T-helper 1 cell treated with Interleukin-12 subunit alpha and Interleukin-12 subunit beta and Interleukin-4 antibody, amounts not matched to agents 30 μg/mL and 1 μg/mL, for 36 hours (primary cell): ENCODE measurements around the gene PLA2R1.
"Not testable (repeated sequence)": the region's sequence is repeated elsewhere in the genome, so short reads cannot be mapped to it uniquely, and the experiment has no call there.

Experiments used
- H3K27ac Mint-ChIP-seq: one replicate; pipeline ENCODE4 v1.8.0; 2021; ENCODE audit warnings: mild to moderate bottlenecking, mixed read lengths
- H3K27me3 Mint-ChIP-seq: one replicate; pipeline ENCODE4 v1.8.0; 2021; ENCODE audit warnings: low read depth, mixed read lengths
- H3K36me3 Mint-ChIP-seq: one replicate; pipeline ENCODE4 v1.8.0; 2021; ENCODE audit warnings: low read depth, mixed read lengths
- H3K4me1 Mint-ChIP-seq: one replicate; pipeline ENCODE4 v1.8.0; 2021; ENCODE audit warnings: low read depth, mixed read lengths
- H3K4me3 Mint-ChIP-seq: one replicate; pipeline ENCODE4 v1.8.0; 2021; ENCODE audit warnings: mild to moderate bottlenecking, moderate library complexity, mixed read lengths
- H3K9me3 Mint-ChIP-seq: one replicate; pipeline ENCODE4 v1.8.0; 2021; ENCODE audit warnings: mixed read lengths

PLA2R1 gene

DNA sequence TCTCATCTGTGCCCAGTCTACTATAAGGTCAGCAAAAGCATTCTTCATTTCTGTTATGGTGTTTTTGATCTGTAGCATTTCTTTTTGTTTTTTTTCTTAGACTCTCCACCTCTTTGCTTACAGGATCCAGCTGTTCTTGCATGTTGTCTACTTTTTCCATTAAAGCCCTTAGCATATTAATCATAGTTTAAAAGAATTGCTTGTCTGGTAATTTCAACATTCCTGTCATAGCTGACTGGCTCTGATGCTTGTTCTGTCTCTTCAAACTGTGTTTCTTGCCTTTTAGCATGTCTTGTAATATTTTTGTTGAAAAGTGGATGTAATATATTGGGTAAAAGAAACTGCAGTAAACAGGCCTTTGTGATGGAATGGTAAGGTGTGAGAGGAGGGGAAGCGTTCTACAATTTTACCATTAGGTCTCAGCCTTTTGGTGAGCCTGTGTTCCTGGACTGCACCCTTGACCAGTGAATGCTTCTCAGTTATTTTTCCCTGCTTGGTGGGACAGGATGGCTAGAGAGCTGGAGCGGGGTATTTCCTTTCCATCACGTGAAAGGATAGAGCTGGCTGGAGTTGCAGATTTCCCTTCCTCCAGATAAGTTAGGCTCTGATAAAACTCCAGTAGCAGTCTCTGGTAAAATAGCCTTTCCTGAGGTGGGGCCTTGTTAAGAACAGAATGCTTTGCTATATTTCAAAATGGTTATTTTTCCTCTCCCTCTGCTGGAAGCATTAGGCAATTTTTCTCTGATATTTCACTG lies 65.4 kb downstream of the PLA2R1 start:
- H3K4me3 Mint-ChIP-seq, result no peak overlapping the region
- H3K9me3 Mint-ChIP-seq, result no peaks in the 10 kb centered on the region
- no peak overlapping the region for H3K27ac Mint-ChIP-seq
- no peaks in the 10 kb centered on the region for H3K36me3 Mint-ChIP-seq
- no peaks in the 10 kb centered on the region for H3K4me1 Mint-ChIP-seq
- peaks cover 33% of the 10 kb centered on the region for H3K27me3 Mint-ChIP-seq

DNA sequence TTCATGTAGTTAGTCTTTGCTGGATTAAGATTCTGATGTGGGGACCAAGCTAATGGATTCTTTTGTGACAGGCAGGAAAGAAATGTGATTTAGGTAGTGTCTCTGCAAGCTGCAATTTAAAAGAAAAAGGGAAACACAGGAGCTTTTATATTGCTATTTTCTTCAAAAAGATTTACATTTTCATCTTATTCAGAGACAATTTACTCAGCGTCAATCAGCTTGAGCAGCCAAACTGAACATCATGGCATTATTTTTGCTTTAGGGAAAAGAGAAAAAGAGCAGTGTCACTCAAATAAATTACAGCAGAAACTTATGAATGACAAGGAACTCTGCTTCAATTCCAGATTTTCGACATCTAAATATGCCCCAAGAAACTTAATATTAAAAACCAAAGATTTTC lies 67.4 kb downstream of the PLA2R1 start:
- Mint-ChIP-seq H3K36me3 (no peaks in the 10 kb centered on the region), H3K4me3 (no peak overlapping the region), H3K9me3 (no peaks in the 10 kb centered on the region), H3K4me1 (no peaks in the 10 kb centered on the region), H3K27me3 (peaks cover 26% of the 10 kb centered on the region), H3K27ac (no peak overlapping the region)

DNA sequence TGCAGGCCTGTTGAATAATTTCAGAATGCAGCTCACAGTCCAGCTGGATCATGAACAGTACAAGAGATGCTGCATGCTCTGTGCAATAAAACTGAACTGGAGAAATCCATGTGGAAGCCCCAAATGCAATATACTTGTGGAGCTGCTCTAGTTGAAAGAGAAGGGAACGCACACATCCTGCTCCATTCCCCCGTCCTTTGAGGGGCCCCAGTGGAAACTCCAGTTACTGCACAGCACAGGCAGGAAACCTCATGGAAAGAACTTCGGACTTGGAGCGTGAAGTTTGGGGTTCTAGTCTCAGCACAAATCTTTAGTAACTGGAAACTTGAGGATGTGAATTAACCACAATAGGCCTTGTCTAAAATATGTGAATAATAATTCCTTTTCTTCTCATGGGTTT lies 73.2 kb downstream of the PLA2R1 start:
- H3K9me3 Mint-ChIP-seq, result no peaks in the 10 kb centered on the region

DNA sequence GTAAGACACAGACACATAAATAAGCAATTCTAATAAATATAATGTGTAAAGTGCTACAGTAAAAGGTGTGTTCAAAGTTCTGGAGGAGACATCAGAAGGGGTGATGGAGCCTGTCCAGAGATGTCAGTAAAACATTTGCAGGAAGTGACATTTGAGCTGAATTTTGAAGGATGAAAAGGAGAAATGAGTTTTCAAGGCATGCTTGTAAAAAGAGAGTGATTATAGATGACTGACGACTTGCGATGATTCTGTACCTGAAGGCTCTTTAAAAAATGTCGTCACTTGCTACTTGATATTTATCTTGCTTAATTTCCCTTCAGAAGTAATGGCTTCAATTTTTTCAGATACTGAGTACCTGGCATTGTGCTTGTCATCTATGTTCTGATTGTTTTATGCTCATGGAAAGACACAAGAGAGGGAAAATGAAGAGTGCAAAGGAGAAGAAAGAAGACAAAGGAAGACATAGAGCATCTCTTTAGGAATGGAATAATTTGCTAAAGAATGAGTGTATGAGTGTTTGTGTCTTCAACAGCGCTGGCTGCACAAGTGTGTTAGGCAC lies 73.9 kb downstream of the PLA2R1 start:
- no peak overlapping the region for H3K4me3 Mint-ChIP-seq
- no peak overlapping the region for H3K27ac Mint-ChIP-seq
- no peaks in the 10 kb centered on the region for H3K36me3 Mint-ChIP-seq
- peaks cover 3% of the 10 kb centered on the region for H3K27me3 Mint-ChIP-seq
- H3K4me1 Mint-ChIP-seq, result no peaks in the 10 kb centered on the region
- H3K9me3 Mint-ChIP-seq, result no peaks in the 10 kb centered on the region

More for the DNA sequence above, 73.2 kb downstream of the PLA2R1 start:
- no peak overlapping the region for H3K27ac Mint-ChIP-seq
- peaks cover 7% of the 10 kb centered on the region for H3K27me3 Mint-ChIP-seq
- no peak overlapping the region for H3K4me3 Mint-ChIP-seq
- no peaks in the 10 kb centered on the region for H3K36me3 Mint-ChIP-seq
- H3K4me1 Mint-ChIP-seq, result no peaks in the 10 kb centered on the region

DNA sequence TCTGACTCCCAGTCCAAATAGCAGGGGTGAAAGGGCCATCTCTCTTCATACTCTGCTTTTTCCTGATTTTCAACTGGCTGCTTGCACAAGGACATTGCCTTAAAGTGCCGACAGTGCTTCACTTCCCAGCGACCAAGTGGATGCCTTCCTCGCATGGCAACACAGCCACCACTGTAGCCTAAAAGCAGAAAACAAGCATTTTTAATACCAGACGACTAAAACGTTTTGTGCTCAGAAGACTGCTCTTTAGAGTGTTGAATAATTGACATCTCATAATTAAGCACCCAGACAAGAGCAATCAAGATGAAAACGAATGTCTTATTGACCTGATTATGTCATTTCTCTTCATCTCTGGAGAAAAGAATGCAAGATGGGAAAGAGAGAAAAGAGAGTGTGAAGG lies 75.2 kb downstream of the PLA2R1 start:
- Mint-ChIP-seq H3K27ac (no peak overlapping the region), H3K36me3 (no peaks in the 10 kb centered on the region), H3K4me1 (no peaks in the 10 kb centered on the region), H3K27me3 (peaks cover 3% of the 10 kb centered on the region), H3K4me3 (no peak overlapping the region), H3K9me3 (no peaks in the 10 kb centered on the region)

DNA sequence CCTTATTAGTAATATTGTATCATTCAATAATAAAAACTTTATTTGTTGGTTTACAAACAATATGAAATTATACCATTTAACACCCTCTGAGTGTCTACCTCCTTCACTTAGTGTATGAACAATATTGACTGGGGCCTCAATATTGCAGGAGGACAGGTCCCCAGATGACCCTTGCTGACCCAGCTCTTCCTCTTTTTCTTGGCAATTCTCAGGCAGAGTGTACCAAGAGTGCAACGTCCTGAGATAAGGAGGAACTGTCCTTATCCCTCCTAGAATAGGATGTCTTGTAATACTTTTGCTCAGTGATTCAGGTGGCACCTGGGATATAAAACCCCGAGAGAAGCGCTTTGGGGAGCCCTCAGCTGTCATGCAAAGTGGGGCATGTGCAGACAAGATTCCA lies 76.8 kb downstream of the PLA2R1 start:
- Mint-ChIP-seq H3K27me3 (peaks cover 9% of the 10 kb centered on the region), H3K4me1 (no peaks in the 10 kb centered on the region), H3K27ac (no peak overlapping the region), H3K9me3 (no peaks in the 10 kb centered on the region), H3K4me3 (no peak overlapping the region), H3K36me3 (no peaks in the 10 kb centered on the region)

DNA sequence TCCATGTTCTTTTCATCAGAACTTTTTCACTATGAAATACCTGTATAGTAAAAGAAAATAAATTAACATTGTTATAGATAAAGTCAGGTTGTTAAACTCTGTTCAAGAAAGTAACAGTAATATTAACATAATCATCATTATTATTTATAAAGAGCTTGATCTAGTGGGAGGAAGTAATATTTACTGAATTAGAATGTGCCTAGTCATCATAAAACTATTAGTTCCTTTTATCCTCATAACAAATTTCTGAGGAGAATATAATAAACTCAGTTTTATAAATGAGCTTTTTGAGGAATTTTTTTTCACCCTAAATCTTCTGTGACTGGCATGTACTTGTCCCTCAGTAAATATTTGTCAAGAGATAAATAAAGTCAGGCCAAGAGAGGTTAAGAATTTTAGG lies 78.4 kb downstream of the PLA2R1 start:
- Mint-ChIP-seq H3K36me3 (no peaks in the 10 kb centered on the region), H3K27ac (no peak overlapping the region), H3K4me3 (no peak overlapping the region), H3K27me3 (peaks cover 9% of the 10 kb centered on the region), H3K4me1 (no peaks in the 10 kb centered on the region), H3K9me3 (no peaks in the 10 kb centered on the region)

DNA sequence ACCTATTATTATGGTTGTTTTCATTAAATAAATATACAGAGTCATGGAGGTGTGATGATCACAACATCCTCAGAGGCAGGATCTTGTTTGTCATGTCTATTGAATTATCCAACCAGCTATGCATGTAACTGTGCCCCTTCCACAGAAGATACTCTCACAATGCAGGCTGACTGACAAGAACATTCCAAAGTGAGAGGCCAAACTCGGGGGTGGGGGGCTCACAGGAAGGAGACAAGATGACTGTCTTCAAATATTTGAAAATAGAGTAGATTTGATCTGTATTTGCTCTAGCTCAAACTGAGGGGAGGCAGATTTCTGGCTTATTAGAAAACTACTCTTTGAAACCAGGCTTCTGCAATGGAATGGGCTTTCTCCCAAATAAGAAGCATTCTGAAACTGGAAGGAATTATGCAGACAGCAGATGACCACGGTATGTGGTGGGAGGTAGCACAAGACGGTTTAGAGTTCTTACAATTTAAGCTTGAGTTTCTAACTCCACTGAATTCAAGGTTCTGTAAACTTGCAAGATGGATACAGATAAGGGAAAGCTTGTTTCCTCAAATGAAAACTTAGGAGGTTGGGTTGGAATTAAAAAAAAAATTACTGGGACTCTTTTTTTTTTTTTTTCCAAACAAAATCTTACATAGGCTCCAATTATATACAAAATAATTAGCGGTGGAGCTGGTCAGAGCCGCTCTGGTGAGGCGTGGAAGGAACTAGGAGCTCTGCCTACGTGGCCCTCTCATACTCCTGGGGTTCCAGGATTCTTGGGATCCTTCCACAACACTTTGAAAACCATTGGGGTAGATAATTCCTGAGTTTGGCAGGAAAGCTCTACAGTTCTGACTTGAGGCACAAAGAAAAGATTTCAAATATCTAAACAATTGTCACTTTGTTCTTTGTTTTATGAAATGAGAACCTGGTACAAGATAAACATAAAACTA lies 79.3 kb downstream of the PLA2R1 start:
- Mint-ChIP-seq H3K4me3 (no peak overlapping the region), H3K36me3 (no peaks in the 10 kb centered on the region), H3K27ac (no peak overlapping the region), H3K9me3 (no peaks in the 10 kb centered on the region), H3K4me1 (no peaks in the 10 kb centered on the region), H3K27me3 (peaks cover 14% of the 10 kb centered on the region)

DNA sequence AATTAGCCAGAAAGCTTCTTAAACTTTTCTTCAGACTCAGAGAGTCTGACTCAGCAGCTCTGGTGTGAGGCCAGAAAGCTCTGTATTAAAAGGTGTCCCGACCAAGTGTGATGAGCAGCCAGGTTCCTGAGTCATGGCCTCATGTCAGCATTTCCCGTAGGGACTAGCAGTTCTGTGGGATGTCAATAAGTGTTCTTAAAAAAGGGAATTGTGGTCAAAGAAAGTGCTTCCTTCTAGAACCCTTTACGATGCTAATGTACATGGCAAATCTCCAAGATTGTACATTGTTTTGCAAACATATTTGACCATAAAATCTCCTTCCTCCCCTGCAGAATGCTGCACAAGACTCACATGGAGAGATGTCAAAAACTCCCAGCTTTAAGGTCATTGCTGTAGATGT lies 80.1 kb downstream of the PLA2R1 start:
- no peak overlapping the region for H3K27ac Mint-ChIP-seq
- no peak overlapping the region for H3K4me3 Mint-ChIP-seq
- no peaks in the 10 kb centered on the region for H3K36me3 Mint-ChIP-seq
- H3K4me1 Mint-ChIP-seq, result no peaks in the 10 kb centered on the region
- H3K9me3 Mint-ChIP-seq, result no peaks in the 10 kb centered on the region
- H3K27me3 Mint-ChIP-seq, result peaks cover 16% of the 10 kb centered on the region

DNA sequence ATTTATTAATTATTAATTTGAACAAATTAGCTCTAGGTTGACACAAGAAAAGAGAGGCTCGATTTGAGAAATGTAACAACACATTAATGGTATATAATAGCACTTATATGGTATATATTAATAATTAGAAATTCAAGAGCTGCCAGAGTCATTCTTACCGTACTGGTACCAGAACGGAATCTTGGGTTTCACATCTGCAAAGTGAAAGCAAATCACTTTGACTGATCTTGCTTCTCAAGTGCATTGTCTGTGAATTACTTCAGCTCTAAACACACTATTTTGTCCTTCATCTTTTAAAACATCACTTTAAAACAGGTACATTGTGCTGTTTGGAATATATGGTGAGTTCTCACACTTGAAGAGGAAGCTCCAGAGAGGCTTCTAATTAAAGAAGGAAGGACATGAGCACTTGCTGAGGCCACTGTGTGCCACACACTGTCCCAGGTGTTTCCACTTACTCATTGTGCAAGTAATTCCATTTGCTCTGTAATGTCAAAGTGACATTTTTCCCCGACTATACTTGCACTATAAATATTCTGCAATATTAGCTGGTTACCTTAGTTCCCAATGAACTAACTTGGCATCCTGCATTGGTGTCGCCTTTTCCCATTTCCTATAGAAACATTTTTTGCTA lies 85.8 kb downstream of the PLA2R1 start:
- Mint-ChIP-seq H3K4me1 (no peaks in the 10 kb centered on the region), H3K36me3 (no peaks in the 10 kb centered on the region), H3K4me3 (no peak overlapping the region), H3K9me3 (no peaks in the 10 kb centered on the region), H3K27ac (no peak overlapping the region), H3K27me3 (peaks cover 17% of the 10 kb centered on the region)

DNA sequence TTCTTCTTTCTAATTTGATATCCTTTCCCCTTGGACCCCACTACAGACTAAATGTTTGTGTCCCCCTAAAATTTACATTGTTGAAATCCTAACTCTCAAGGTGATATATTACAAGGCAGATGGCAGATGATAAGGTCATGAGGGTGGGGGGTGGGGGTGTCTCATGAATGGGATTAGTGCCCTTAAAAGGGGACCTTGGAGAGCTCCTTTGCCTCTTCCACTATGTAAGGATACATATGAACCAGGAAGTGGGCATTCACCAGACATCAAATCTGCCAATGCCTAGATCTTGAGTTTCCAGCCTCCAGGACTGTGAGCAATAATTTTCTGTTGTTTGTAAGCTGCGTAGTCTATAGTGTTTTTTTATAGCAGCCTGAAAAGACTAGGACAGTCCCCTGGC lies 89.1 kb downstream of the PLA2R1 start:
- Mint-ChIP-seq H3K27me3 (peaks cover 11% of the 10 kb centered on the region), H3K9me3 (no peaks in the 10 kb centered on the region), H3K4me3 (no peak overlapping the region), H3K36me3 (no peaks in the 10 kb centered on the region), H3K27ac (no peak overlapping the region), H3K4me1 (no peaks in the 10 kb centered on the region)

DNA sequence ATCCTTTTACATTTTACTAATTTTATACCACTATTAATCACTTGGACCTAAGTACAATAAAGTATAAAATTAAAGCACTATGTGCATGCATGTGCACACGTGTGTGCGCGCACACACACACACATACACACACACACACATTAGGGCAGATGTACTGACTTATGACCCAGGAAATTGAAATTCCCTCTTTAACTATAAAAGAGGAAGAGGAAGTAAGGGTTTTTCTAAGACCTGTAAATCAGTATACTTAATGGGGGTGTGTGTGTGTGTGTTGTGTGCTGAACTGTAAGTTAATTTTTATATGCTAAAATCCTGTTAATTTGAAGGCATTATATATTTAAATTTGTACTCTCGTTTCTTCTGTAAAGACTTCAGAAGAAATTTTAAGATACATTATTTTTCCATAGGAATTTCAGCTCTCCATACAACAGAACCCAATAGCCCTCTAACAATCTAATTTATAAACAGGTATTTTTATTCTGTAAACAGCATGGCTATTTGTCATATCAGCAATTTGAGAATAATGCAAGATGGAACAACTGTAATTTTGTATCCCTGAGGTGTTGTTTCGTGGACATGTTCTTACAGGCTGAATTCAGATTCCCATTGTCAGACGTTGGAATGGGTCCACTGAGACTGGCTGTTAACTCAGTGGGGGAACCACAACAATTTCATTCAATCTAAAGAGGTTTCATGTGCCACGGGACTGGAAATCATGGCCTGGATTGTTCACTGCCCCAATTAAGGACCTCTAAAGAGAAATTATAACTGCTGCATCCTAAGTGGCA lies 90.9 kb downstream of the PLA2R1 start:
- H3K27me3 Mint-ChIP-seq, result peaks cover 4% of the 10 kb centered on the region
- no peaks in the 10 kb centered on the region for H3K9me3 Mint-ChIP-seq
- H3K4me1 Mint-ChIP-seq, result no peaks in the 10 kb centered on the region
- no peaks in the 10 kb centered on the region for H3K36me3 Mint-ChIP-seq
- no peak overlapping the region for H3K4me3 Mint-ChIP-seq
- no peak overlapping the region for H3K27ac Mint-ChIP-seq

DNA sequence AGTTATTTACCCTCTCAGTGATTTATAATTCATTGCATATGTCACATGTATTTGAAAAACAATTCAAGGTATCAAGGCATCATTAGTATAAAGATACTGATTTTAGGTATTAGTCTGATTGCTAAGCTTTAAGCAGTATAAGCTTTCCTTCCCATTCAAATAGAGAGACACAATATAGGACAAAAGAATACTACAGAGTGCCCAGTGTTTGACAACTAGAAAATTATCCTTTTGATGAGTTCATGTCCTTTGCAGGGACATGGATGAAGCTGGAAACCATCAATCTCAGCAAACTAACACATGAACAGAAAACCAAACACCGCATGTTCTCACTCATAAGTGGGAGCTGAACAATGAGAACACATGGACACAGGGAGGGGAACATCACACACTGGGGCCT lies 91.9 kb downstream of the PLA2R1 start:
- H3K27me3 Mint-ChIP-seq, H3K36me3 Mint-ChIP-seq, H3K27ac Mint-ChIP-seq, H3K4me3 Mint-ChIP-seq, H3K9me3 Mint-ChIP-seq, H3K4me1 Mint-ChIP-seq: not testable (repeated sequence)
